Smooth muscle cell (in vitro differentiated cells): ENCODE results near the gene AHCYL1. TPM values are rescaled to one million over a fixed set of nuclear protein-coding genes. Genes with fewer than 3 reads are reported as not detected.

Source experiments
- DNase-seq: peaks from one replicate; lab custom pipeline; 2025; ENCODE audit not compliant: unreplicated experiment; lab: John Stamatoyannopoulos, UW
- H2AFZ ChIP-seq: fragments of 200-600 bp; sonication (generic); 2 replicates; pipeline ENCODE4 v1.6.0; 2016; ENCODE audit warnings: antibody characterized with exemption, low read depth, mild to moderate bottlenecking
- H3F3A ChIP-seq: fragments of 200-600 bp; sonication (generic); 2 replicates; pipeline ENCODE4 v1.6.0; 2017; ENCODE audit warnings: antibody characterized with exemption, low read depth
- H3K27ac ChIP-seq: fragments of 200-600 bp; sonication (generic); 2 replicates; pipeline ENCODE4 v1.5.1; 2016; ENCODE audit warnings: low read depth, mild to moderate bottlenecking
- H3K27me3 ChIP-seq: fragments of 200-600 bp; sonication (generic); 2 replicates; pipeline ENCODE4 v1.6.1; 2016; ENCODE audit warnings: low read depth, mild to moderate bottlenecking
- H3K36me3 ChIP-seq: fragments of 200-600 bp; sonication (generic); 2 replicates; pipeline ENCODE4 v1.5.1; 2016; ENCODE audit warnings: low read depth
- H3K4me1 ChIP-seq: fragments of 200-600 bp; sonication (generic); 2 replicates; pipeline ENCODE4 v1.5.1; 2016; ENCODE audit warnings: low read depth
- H3K4me2 ChIP-seq: fragments of 200-600 bp; sonication (generic); 2 replicates; pipeline ENCODE4 v1.6.0; 2016; ENCODE audit warnings: mild to moderate bottlenecking
- H3K4me3 ChIP-seq: fragments of 200-600 bp; sonication (generic); 2 replicates; pipeline ENCODE4 v1.5.1; 2016; ENCODE audit warnings: mild to moderate bottlenecking
- H3K79me2 ChIP-seq: fragments of 200-600 bp; sonication (generic); 2 replicates; pipeline ENCODE4 v1.6.0; 2016; ENCODE audit warnings: low read depth, mild to moderate bottlenecking
- H3K9ac ChIP-seq: fragments of 200-600 bp; sonication (generic); 2 replicates; pipeline ENCODE4 v1.6.0; 2016; ENCODE audit warnings: low read depth
- H3K9me3 ChIP-seq: fragments of 200-600 bp; sonication (generic); replicated peaks from 2 replicates; pipeline ENCODE4 v1.5.1; 2016; ENCODE audit warnings: low read depth
- H4K20me1 ChIP-seq: fragments of 200-600 bp; sonication (generic); 2 replicates; pipeline ENCODE4 v1.6.0; 2016; ENCODE audit warnings: low read depth
- CTCF ChIP-seq: fragments of 200-600 bp; sonication (generic); IDR thresholded peaks from 2 replicates; pipeline ENCODE4 v1.5.1; 2017; ENCODE audit warnings: borderline replicate concordance, mild to moderate bottlenecking, antibody characterized with exemption; ENCODE audit not compliant: insufficient read depth, poor library complexity, severe bottlenecking
- WGBS: methylation state at CpG from one replicate; pipeline ENCODE4 v1.1.7; 2016; ENCODE audit warnings: low lambda C conversion rate; 5-methylcytosine and 5-hydroxymethylcytosine counted together
- polyA plus RNA-seq: library from polyadenylated mRNA; unstranded; fragments of >200 nt; fragmentation: Nextera tagmentation; extraction: Ambion mirVana; gene quantifications from 2 replicates; pipeline ENCODE4 v1.2.1, GENCODE V29; 2016
- total RNA-seq: library from RNA; depleted of rRNA; stranded (reverse); fragments of >200 nt; gene quantifications from 2 replicates; pipeline ENCODE4 v1.2.3, GENCODE V29; 2014

Gene AHCYL1
- total and polyA plus RNA-seq, 2 experiments from 2014 or later: 79.5 to 144 TPM

- peaks cover 77% of the 10 kb centered on the region for H4K20me1 ChIP-seq
- no peak overlapping the region for H3K4me3 ChIP-seq
- 84% methylated on average over 3 of the region's 3 CpGs for WGBS
These were observed 3.9 kb downstream of the AHCYL1 start for GRCh38 chr1:109988349-109988914.

GRCh38 chr1:109989506-109990301 is 5.1 kb downstream of the AHCYL1 start:
- TF ChIP-seq CTCF: no peak
- Histone ChIP-seq H3K9me3 (no peaks in the 10 kb centered on the region), H3K4me2 (peak overlapping the region; percentile 32), H3K36me3 (no peaks in the 10 kb centered on the region), H3K4me1 (peaks cover 34% of the 10 kb centered on the region), H3K27me3 (no peaks in the 10 kb centered on the region), H3K27ac (peak overlapping the region; percentile 33), H3F3A (peaks cover 7% of the 10 kb centered on the region), H4K20me1 (peaks cover 90% of the 10 kb centered on the region), H3K4me3 (no peak overlapping the region), H2AFZ (no peak overlapping the region), H3K79me2 (peaks cover 100% of the 10 kb centered on the region), H3K9ac (no peak overlapping the region)
- no peak for DNase-seq
- 89% methylated on average over 9 of the region's 9 CpGs for WGBS

More at GRCh38 chr1:109988349-109988914, 3.9 kb downstream of the AHCYL1 start:
- no peak for TF ChIP-seq CTCF
- Histone ChIP-seq H2AFZ (no peak overlapping the region), H3K9me3 (no peaks in the 10 kb centered on the region), H3K27ac (no peak overlapping the region), H3K4me2 (peak overlapping the region; percentile 86), H3K4me1 (peaks cover 34% of the 10 kb centered on the region), H3K36me3 (no peaks in the 10 kb centered on the region), H3F3A (peaks cover 7% of the 10 kb centered on the region), H3K9ac (no peak overlapping the region), H3K27me3 (no peaks in the 10 kb centered on the region), H3K79me2 (peaks cover 88% of the 10 kb centered on the region)
- no peak for DNase-seq

- Histone ChIP-seq H3F3A (peaks cover 13% of the 10 kb centered on the region), H3K27ac (peak overlapping the region; percentile 33), H4K20me1 (peaks cover 95% of the 10 kb centered on the region), H2AFZ (no peak overlapping the region), H3K4me2 (peak overlapping the region; percentile 32), H3K9ac (no peak overlapping the region), H3K36me3 (no peaks in the 10 kb centered on the region), H3K9me3 (no peaks in the 10 kb centered on the region), H3K27me3 (no peaks in the 10 kb centered on the region), H3K4me3 (no peak overlapping the region), H3K4me1 (peaks cover 34% of the 10 kb centered on the region), H3K79me2 (peaks cover 100% of the 10 kb centered on the region)
- no peak for TF ChIP-seq CTCF
- 65% methylated on average over 2 of the region's 2 CpGs for WGBS
- DNase-seq: no peak
These were observed 5.7 kb downstream of the AHCYL1 start for GRCh38 chr1:109990302-109990653.
